NCI-H146 treated with DMSO at 0.1 percent for 48 hours (cell line): ENCODE measurements around the gene TMEM141.
"Not testable (repeated sequence)": the region's sequence is repeated elsewhere in the genome, so short reads cannot be mapped to it uniquely, and the experiment has no call there.

Experiments
- DNase-seq: peaks from one replicate; lab custom pipeline; 2025; ENCODE audit not compliant: unreplicated experiment; lab: John Stamatoyannopoulos, UW

Gene TMEM141

DNA sequence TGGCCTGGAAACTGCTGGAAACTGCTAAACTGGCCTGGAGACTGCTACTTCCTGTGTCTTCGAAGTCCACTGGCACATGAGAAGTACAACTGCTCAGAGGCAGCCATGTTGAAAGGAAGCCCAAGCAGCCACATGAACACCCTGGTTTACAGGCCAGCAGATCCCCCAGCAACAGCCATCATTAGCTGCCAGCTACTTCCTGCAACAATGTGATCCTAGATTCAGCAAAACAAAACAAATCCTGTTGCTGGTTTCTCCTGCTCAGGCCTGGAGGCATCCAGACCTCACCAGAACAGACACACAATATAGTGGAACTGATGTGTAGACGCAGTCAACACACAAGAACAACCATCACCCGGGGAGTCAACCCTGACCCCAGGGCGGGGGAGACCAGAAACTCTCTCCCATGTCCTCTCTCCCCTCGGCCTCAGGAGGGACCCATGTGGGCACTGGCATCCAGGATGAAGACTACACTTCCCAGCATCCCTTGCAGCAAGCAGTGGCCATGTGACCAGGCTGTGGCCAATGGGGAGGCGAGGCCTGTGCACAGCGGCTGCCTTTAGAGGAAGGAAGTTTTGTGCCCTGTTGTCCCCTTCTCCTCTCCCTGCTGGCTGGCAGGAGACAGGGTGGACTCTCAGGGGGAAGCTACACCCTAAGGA is 17.6 kb upstream of the TMEM141 start:
- no peak for DNase-seq

DNA sequence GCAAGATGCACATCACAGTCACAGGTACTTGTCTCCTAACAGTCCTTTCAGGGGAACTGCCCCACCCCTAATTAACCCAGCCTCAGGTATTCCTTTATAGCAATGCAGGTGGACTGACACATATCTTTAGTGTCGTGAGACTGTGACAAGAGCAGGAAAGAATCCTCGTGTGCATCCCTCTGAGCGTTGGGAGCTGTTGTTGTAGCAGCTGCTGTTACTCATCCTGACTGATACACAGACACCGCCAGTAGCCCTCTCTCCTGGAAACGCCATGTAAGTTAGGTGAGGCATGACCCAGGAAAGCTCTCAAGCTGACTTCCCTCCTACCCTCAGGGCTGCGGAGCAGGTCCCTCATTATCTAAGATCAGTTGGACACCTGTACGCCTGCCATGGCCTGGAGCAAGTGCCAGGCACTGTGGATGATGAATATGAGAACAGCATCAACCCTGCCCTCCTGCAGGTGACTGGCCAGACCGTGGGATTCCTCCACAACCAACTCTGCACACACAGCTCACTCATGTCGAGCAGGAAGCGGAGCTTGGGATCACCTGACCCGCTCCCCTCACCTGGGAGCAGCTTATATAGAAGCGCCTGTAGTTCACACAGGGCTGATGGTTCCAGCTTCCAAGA is 16.6 kb upstream of the TMEM141 start:
- no peak for DNase-seq

DNA sequence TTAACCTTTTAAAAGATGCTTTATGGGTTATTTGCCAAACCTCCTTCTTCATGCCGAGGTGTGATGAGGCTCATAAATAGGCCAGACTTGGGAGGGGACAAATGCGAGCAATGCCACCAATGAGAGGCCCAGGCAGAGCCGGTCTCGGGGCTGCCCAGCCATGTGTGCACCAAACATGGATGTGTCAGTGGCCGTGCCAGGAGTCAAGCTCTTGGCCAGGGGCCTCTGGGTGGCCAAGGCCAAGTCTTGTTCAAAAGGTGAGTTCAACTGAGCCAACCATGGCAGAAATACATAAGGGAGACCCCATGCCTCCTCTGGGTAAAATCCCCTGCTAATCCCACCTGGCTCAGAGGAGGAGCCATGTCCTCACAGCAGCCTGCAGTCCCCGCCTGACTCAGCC is 16.0 kb upstream of the TMEM141 start:
- no peak for DNase-seq

DNA sequence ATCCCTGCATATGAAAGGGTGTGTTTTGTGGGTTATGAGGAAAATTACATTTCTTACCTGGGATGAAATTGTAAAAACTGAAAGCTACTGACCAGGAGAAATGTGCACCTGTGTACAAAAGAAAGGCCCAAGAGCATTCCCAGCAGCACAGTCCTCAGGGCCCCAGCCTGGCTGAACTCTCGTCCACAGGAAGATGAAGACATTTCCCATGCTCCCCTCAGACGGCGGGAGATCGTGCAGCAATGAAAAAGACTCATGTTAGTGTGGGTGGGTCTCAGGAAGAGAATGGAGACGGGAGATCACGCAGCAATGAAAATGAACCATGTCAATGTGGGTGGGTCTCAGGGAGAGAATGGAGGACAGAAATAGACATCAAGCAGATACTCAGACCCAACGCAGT is 14.2 kb upstream of the TMEM141 start:
- DNase-seq, result no peak

DNA sequence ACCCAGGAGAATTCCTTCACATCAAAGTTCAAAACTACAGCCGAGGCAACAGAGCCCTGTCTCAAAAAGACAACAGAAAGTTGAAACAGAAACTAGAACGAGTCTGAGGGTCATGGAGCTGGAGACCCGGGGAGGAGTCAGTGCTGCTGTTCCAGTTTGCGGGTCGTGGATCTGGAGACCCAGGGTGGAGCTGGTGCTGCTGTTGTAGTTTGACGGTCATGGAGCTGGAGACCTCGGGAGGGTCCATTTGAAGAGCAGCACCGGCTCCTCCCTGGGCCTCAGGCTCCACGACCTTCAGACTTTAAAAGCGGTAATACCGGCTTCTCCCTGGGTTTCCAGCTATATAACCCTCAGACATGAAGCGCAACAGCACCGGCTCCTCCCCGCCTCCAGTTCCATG is 13.8 kb upstream of the TMEM141 start:
- no peak for DNase-seq

DNA sequence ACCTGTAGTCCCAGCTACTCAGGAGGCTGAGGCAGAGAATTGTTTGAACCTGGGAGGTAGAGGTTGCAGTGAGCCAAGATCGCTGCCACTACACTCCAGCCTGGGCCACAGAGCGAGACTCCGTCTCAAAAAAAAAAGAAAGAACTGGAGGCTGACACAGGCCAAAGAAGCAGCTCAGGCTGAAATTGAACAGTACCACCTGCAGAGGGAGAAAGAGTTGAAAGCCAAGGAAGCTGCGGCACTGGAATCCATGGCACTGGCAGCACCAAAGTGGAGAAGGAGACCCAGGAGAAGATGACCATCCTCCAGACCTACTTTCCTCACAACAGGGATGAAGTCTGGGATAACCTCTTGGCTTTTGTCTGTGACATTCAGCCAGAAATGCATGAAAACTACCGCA is 11.3 kb upstream of the TMEM141 start:
- DNase-seq, result no peak

DNA sequence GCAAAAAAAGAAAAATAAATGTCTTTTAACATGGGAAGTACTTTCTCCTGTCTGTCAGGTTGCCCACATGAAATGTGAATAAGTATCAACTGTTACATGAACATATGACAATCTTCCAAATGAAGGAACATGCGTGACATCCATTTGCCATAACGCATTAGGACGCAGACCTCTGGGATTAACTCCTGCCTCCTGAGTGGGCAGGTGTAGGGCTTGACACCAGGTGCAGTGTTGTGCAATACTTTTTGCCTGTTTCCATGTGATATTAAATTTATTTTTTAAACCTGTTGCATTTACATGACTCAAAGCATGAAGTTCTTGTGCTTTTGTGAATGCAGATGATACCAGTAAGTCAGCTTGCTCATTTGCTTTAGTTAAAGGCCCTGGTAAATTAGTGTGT is 8.7 kb upstream of the TMEM141 start:
- DNase-seq, result no peak

DNA sequence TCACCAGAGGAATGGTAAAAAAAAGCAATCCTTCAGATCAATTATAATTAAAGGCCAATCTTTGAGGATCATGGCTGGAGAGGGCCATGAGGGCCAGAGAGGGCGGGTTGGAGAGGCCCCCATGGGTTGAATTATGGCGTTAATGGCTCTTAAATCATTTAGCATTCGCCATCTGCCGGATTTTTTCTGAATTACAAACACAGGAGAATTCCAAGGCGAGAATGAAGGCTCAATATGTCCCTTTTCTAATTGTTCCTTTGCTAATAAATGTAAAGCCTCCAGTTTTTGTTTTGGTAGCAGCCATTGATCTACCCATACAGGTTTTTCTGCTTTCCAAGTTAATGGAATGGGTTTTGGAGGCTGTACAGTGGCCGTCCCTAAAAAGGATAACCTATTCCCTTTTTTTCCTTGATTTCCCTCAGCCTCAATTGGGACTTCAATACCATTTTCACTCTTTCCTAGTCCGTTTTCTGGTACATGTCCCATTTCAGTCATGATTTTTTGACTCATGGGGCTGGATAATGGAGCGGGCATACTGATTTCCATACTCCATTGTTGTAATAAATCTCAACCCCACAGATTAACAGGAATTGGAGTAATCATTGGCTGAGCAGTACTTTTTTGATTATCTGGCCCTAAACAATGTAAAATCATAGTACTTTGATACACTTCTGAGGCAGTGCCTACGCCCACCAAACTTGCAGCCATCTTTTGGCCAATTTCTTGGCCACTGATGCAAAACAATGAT is 6.7 kb upstream of the TMEM141 start:
- DNase-seq, result no peak

DNA sequence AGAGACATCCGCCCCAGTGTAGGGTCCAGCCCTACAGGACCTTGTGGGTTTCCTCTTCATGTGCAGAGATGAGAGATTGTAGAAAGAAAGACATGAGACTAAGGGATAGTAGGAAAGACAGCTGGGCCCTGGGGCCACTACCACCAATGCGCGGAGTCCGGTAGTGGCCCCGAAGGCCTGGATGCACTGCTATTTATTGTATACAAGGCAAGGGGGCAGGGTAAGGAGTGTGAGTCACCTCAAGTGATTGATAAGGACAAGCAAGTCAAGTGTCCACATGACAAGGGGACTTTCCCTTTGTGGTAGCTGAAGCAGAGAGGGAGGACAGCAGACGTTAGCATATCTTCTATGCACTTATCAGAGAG is 6.2 kb upstream of the TMEM141 start:
- DNase-seq, result no peak

DNA sequence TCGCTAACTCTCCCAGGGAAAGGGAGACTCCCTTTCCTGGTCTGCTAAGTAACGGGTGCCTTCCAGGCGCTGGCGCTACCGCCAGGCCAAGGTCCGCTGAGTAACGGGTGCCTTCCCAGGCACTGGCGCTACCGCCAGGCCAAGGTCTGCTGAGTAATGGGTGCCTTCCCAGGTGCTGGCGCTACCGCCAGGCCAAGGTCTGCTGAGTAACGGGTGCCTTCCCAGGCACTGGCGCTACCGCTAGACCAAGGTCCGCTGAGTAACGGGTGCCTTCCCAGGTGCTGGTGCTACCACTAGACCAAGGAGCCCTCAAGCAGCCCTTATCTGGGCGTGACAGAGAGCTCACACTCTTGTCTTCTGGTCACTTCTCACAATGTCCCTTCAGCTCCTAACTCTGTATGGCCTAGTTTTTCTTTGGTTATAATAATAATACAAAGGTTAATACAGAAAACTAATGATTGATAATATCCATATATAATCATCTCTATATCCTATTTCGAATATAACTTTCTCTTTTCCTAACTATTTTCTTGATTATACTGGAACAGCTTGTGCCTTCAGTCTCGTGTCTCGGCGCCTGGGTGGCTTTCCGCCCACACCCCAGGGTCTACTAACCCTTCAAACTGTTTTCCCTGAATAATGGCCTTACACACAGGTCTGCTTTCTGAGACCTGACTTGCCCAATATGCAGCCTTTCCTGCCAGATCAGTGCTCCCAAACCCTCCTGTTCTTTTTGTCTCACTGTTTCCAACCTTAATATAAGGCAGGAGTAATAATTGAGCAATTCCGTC is 5.4 kb upstream of the TMEM141 start:
- DNase-seq, result not testable (repeated sequence)

DNA sequence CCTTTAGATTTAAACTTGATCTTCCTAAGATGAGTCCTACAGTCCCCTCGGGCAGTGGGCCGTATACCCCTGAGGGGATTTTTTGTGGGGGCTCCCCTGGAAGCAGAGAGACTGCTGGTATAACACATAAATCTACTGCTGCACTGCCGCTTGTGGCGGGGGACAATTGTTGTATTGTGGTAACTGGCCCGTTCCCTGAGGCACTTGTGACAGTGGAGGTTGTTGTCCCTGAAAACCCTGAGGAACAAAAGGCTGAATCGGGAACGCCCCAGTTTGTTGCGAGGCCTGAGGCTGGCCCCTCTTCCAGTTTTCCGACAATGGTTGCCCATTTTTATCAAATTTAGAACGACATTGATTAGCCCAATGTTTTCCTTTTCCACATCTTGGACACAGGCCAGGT is 4.7 kb upstream of the TMEM141 start:
- no peak for DNase-seq

DNA sequence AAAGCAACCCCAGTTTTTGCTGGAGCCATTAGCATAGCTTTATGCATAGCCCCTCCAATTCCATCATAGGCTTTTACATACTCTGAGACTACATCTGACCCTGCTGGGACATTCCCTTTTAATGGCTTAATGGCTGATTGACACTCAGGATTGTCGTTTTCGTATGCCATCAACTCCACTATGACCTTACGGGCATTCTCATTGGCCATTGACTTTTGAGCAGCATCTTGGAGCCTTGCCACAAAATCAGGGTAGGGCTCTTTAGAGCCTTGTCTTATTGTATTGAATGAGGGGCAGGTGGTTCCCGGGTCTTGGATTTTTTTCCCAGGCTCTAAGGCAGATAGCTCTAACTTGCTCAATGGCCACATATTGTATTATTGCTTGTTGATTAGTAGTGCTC is 4.2 kb upstream of the TMEM141 start:
- not testable (repeated sequence) for DNase-seq

DNA sequence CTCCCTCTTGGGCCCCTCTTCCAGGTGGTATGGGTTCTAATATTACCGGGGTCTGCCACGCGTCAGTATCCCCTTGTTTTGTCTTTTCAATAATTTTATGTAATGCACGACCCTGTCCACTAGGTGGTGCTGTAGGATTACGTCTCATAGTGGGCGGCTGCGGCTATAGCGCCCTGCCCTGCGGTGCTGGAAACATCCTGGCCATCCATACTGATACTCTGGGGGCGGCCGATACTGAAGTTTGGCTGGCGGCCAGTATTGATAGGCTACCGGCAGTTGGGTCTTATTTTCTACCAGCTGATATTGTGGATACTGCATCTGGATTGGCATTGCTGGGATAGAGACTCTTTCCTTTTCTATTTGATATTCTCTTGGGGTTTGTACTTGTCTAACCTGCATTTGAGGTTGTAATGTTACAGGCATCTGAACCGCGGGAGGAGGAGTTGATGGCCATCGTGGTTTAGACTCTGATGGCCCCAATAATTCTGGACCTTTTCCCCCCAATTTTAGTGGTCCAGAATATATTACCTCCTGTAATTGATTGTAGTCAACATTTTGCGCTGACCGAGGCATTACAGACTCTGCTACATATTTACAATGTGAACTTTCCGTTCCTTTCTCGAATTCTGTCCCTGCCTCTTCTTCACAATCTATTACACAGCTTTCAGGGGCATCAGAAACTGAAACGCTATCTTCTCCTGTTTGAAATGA is 3.3 kb upstream of the TMEM141 start:
- DNase-seq, result peak; percentile 47

DNA sequence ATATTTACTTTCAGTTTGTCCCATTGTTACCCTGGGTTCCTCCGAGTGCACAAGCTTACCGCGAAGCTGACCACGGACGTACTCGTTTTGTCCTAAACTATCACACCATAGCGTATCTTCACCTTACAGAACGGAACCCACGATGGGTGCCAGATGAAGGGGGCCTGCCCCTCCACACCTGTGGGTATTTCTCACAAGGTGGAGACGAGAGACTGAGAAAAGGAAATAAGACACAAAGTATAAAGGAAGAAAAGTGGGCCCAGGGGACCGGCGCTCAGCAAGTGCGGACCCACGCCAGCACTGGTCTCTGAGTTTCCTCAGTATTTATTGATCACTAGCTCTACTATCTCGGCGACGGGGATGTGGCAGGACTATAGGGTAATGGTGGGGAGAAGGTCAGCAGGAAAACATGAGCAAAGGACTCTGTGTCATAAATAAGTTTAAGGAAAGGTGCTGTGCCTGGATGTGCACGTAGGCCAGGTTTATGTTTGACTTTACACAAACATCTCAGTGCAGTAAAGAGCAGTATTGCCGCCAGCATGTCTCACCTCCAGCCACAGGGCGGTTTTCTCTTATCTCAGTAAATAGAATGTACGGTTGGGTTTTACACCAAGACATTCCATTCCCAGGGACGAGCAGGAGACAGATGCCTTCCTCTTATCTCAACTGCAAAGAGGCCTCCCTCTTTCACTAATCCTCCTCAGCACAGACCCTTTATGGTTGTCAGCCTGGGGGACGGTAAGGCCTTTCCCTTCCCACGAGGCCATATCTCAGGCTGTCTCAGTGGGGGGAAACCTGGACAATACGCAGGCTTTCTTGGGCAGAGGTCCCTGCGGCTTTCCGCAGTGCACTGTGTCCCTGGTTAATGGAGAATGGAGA is 2.3 kb upstream of the TMEM141 start:
- not testable (repeated sequence) for DNase-seq

DNA sequence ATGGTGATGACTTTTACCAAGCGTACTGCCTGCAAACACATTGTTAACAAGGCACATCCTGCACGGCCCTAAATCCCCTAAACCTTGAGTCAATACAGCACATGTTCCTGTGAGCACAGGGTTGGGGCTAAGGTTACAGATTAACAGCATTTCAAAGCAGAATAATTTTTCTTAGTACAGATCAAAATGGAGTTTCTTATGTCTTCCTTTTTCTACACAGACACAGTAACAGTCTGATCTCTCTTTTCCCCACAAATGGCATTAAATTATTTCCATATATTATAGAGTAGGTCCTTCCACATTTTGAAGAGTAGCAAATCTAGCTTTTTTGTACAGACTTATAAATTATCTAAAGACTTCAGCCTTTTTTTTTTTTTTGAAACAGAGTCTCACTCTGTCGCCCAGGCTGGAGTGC is 1.6 kb upstream of the TMEM141 start:
- no peak for DNase-seq

DNA sequence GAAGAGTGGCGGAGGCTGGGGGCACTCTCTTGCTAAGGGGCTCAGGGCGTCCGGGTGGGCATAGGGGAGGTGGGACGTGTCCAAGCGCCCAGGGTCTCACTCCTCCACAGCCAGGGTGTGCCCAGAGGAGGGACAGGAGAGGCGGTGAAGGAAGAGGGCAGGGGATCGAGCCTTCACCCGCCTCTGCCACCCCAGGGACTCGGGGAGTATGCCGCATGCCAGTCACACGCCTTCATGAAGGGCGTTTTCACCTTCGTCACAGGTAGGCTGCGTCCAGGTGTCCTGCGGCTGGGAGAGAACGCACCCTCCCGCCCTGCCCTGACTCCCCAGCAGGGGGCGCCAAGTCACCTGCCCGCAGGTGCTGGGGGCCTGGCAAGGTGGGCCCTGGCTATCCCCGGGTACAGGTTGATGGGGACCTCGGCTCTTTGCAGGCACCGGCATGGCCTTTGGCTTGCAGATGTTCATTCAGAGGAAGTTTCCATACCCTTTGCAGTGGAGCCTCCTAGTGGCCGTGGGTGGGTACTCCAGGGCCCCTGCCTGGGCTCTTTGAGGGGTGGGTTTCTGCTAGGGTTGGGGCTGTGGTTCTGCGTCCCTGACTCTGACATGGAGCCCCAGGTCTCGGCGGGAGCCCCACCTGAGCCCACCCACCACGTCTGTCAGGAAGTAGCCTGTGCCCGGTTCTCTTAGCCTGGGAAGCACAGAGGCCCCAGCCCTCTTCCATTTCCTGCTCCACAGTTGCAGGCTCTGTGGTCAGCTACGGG is 552 bp downstream of the TMEM141 start:
- DNase-seq, result peak; percentile 39

DNA sequence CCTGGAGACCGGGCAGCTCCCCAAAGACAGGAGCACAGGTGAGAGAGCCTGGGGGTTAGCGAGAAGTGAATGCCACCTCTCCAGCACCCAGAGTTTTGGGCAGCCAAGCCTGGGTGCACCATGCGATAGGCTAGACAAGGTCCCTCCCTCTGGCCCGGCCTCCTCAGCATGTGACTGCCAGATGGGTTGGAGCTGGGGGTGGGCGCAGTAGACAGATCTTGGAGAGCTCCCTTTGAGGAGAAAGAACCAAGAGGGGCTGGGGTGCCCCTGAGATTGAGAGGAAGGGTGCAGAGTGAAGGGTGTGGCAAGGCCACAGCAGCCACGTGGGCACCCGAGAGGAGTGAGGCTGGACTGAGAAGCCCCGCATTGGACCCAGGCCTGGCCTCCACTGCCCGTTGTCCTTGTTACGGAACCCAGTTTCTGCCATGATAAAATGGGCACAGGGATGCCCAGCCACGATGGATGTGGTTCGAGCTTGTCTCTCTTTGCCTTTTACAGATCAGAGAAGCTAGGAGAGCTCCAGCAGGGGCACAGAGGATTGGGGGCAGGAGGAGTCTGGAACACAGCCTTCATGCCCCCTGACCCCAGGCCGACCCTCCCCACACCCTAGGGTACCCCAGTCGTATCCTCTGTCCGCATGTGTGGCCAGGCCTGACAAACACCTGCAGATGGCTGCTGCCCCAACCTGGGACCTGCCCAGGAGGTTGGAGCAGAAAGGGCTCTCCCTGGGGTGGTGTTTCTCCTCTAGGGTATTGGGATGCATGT is 1.4 kb downstream of the TMEM141 start:
- DNase-seq, result no peak

DNA sequence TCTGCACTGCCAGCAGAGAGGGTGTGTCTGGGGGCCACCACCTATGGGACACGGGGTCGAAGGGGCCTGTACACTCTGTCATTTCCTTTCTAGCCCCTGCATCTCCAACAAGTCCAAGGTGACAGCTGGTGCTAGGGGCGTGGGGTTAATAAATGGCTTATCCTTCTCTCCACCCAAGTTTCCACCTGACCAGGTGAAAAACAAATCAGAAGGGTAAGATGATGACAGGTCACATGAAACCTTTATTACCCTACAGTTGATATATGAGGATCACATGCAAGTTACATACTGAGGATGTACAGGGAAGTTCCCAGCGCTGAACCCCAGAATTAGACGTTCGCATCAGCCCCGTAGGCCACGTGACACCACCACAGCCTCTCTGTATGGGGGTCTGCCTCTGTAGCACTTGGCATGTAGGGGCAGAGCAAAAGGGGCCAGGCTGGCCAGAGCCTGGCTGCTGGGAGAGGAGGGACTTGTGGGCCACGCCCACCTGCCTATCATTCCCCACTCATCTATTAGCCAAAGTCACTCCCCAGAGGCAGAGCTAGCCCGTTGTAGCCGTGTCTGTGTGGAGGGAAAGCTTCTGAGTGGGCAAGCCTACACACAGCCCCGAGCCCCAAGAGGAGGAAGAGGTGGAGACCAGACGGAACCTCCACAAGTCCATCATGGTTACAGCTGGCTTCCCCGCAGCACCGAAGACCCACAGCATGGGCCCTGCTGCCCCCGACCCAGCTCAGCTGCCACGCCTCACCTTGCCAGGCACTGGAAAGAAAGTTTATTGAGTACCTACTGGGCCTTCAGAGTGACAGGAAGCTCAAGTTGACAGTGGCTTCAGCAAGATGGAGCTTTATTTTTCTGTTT is 2.2 kb downstream of the TMEM141 start:
- no peak for DNase-seq
